ENCODE results near the gene NEURL4. TPM values are rescaled to one million over a fixed set of nuclear protein-coding genes. Genes with fewer than 3 reads are reported as not detected.
A peak's percentile ranks its signal among the peaks of the same experiment; 100 is the strongest.
"Not testable (repeated sequence)": the region's sequence is repeated elsewhere in the genome, so short reads cannot be mapped to it uniquely, and the experiment has no call there.

NEURL4 gene
- polyA plus RNA-seq (2013, experiment 1 of 4) = 43.8 TPM
- 44.7 TPM for polyA plus RNA-seq (2013, experiment 2 of 4)
- polyA plus RNA-seq (2013, experiment 3 of 4) = 35.7 TPM
- polyA plus RNA-seq (2013, experiment 4 of 4) = 37.0 TPM

GRCh38 chr17:7328840-7329373, at the start of gene NEURL4:
TSS of gene NEURL4 (minus strand) at chr17:7329335. CDS start at chr17:7329312, 23 bp downstream.
- H3K27ac ChIP-seq (ENCODE audit: insufficient read depth, low read depth, low read length, poor library complexity, severe bottlenecking) = peak within 1 kb of the TSS; percentile 93
- no peaks in the 10 kb centered on the region for H3K9me3 ChIP-seq (ENCODE audit: control insufficient read depth, low read length)
- H3K36me3 ChIP-seq (ENCODE audit: control insufficient read depth, insufficient read depth, low read length) = peaks cover 20% of the 10 kb centered on the region
- H3K27me3 ChIP-seq (ENCODE audit: control insufficient read depth, insufficient read depth, low read length, poor library complexity, severe bottlenecking) = no peaks in the 10 kb centered on the region
- peak within 1 kb of the TSS; percentile 87 for H3K4me3 ChIP-seq (ENCODE audit: insufficient read depth, low read depth, low read length)
- WGBS, 2 experiments = 0% methylated on average over 50 of the region's 50 CpGs
- H3K4me1 ChIP-seq (ENCODE audit: control insufficient read depth, insufficient read depth, low read length) = peaks cover 9% of the 10 kb centered on the region

GRCh38 chr17:7374353-7374752, 45.2 kb upstream of the NEURL4 start:
- WGBS, 2 experiments = 89 to 94% methylated on average over 2 of the region's 2 CpGs
- Histone ChIP-seq H3K4me1 (ENCODE audit: control insufficient read depth, insufficient read depth, low read length) (no peaks in the 10 kb centered on the region), H3K27me3 (ENCODE audit: control insufficient read depth, insufficient read depth, low read length, poor library complexity, severe bottlenecking) (peaks cover 2% of the 10 kb centered on the region), H3K27ac (ENCODE audit: insufficient read depth, low read depth, low read length, poor library complexity, severe bottlenecking) (no peak overlapping the region), H3K9me3 (ENCODE audit: control insufficient read depth, low read length) (no peaks in the 10 kb centered on the region), H3K4me3 (ENCODE audit: insufficient read depth, low read depth, low read length) (no peak overlapping the region), H3K36me3 (ENCODE audit: control insufficient read depth, insufficient read depth, low read length) (no peaks in the 10 kb centered on the region)

GRCh38 chr17:7370853-7371252, 41.7 kb upstream of the NEURL4 start:
- H3K9me3 ChIP-seq (ENCODE audit: control insufficient read depth, low read length) = no peaks in the 10 kb centered on the region
- WGBS, 2 experiments = 86 to 97% methylated on average over 3 to 4 of the region's 4 CpGs
- no peaks in the 10 kb centered on the region for H3K4me1 ChIP-seq (ENCODE audit: control insufficient read depth, insufficient read depth, low read length)
- H3K27ac ChIP-seq (ENCODE audit: insufficient read depth, low read depth, low read length, poor library complexity, severe bottlenecking) = no peak overlapping the region
- no peaks in the 10 kb centered on the region for H3K36me3 ChIP-seq (ENCODE audit: control insufficient read depth, insufficient read depth, low read length)
- H3K27me3 ChIP-seq (ENCODE audit: control insufficient read depth, insufficient read depth, low read length, poor library complexity, severe bottlenecking) = no peaks in the 10 kb centered on the region
- no peak overlapping the region for H3K4me3 ChIP-seq (ENCODE audit: insufficient read depth, low read depth, low read length)

GRCh38 chr17:7369825-7370224, 40.7 kb upstream of the NEURL4 start:
- 86 to 90% methylated on average over 5 of the region's 5 CpGs for WGBS, 2 experiments
- Histone ChIP-seq H3K27me3 (ENCODE audit: control insufficient read depth, insufficient read depth, low read length, poor library complexity, severe bottlenecking) (no peaks in the 10 kb centered on the region), H3K9me3 (ENCODE audit: control insufficient read depth, low read length) (no peaks in the 10 kb centered on the region), H3K4me1 (ENCODE audit: control insufficient read depth, insufficient read depth, low read length) (no peaks in the 10 kb centered on the region), H3K4me3 (ENCODE audit: insufficient read depth, low read depth, low read length) (no peak overlapping the region), H3K27ac (ENCODE audit: insufficient read depth, low read depth, low read length, poor library complexity, severe bottlenecking) (no peak overlapping the region), H3K36me3 (ENCODE audit: control insufficient read depth, insufficient read depth, low read length) (no peaks in the 10 kb centered on the region)

GRCh38 chr17:7368599-7368994, 39.5 kb upstream of the NEURL4 start:
- H3K4me3 ChIP-seq (ENCODE audit: insufficient read depth, low read depth, low read length); H3K27me3 ChIP-seq (ENCODE audit: control insufficient read depth, insufficient read depth, low read length, poor library complexity, severe bottlenecking); H3K9me3 ChIP-seq (ENCODE audit: control insufficient read depth, low read length); H3K36me3 ChIP-seq (ENCODE audit: control insufficient read depth, insufficient read depth, low read length); H3K27ac ChIP-seq (ENCODE audit: insufficient read depth, low read depth, low read length, poor library complexity, severe bottlenecking); H3K4me1 ChIP-seq (ENCODE audit: control insufficient read depth, insufficient read depth, low read length): not testable (repeated sequence)
- WGBS, 2 experiments = 86 to 91% methylated on average over 5 of the region's 5 CpGs

- WGBS, 2 experiments = 83 to 87% methylated on average over 10 to 13 of the region's 13 CpGs
- Histone ChIP-seq H3K4me3 (ENCODE audit: insufficient read depth, low read depth, low read length) (no peak overlapping the region), H3K27me3 (ENCODE audit: control insufficient read depth, insufficient read depth, low read length, poor library complexity, severe bottlenecking) (no peaks in the 10 kb centered on the region), H3K9me3 (ENCODE audit: control insufficient read depth, low read length) (no peaks in the 10 kb centered on the region), H3K27ac (ENCODE audit: insufficient read depth, low read depth, low read length, poor library complexity, severe bottlenecking) (no peak overlapping the region), H3K4me1 (ENCODE audit: control insufficient read depth, insufficient read depth, low read length) (no peaks in the 10 kb centered on the region), H3K36me3 (ENCODE audit: control insufficient read depth, insufficient read depth, low read length) (no peaks in the 10 kb centered on the region)
Measured at GRCh38 chr17:7367918-7368598, 38.9 kb upstream of the NEURL4 start.

- no peaks in the 10 kb centered on the region for H3K27me3 ChIP-seq (ENCODE audit: control insufficient read depth, insufficient read depth, low read length, poor library complexity, severe bottlenecking)
- no peak overlapping the region for H3K27ac ChIP-seq (ENCODE audit: insufficient read depth, low read depth, low read length, poor library complexity, severe bottlenecking)
- no peaks in the 10 kb centered on the region for H3K36me3 ChIP-seq (ENCODE audit: control insufficient read depth, insufficient read depth, low read length)
- no peak overlapping the region for H3K4me3 ChIP-seq (ENCODE audit: insufficient read depth, low read depth, low read length)
- H3K4me1 ChIP-seq (ENCODE audit: control insufficient read depth, insufficient read depth, low read length) = no peaks in the 10 kb centered on the region
- no peaks in the 10 kb centered on the region for H3K9me3 ChIP-seq (ENCODE audit: control insufficient read depth, low read length)
- 73 to 76% methylated on average over 8 of the region's 8 CpGs for WGBS, 2 experiments
Measured at GRCh38 chr17:7367083-7367482, 37.9 kb upstream of the NEURL4 start.

GRCh38 chr17:7365963-7366362, 36.8 kb upstream of the NEURL4 start:
- H3K27me3 ChIP-seq (ENCODE audit: control insufficient read depth, insufficient read depth, low read length, poor library complexity, severe bottlenecking); H3K27ac ChIP-seq (ENCODE audit: insufficient read depth, low read depth, low read length, poor library complexity, severe bottlenecking); H3K4me3 ChIP-seq (ENCODE audit: insufficient read depth, low read depth, low read length); H3K9me3 ChIP-seq (ENCODE audit: control insufficient read depth, low read length); H3K4me1 ChIP-seq (ENCODE audit: control insufficient read depth, insufficient read depth, low read length); H3K36me3 ChIP-seq (ENCODE audit: control insufficient read depth, insufficient read depth, low read length): not testable (repeated sequence)
- WGBS, 2 experiments = 93 to 100% methylated on average over 3 to 6 of the region's 7 CpGs

GRCh38 chr17:7363311-7363710, 34.2 kb upstream of the NEURL4 start:
- Histone ChIP-seq H3K4me1 (ENCODE audit: control insufficient read depth, insufficient read depth, low read length) (no peaks in the 10 kb centered on the region), H3K27ac (ENCODE audit: insufficient read depth, low read depth, low read length, poor library complexity, severe bottlenecking) (no peak overlapping the region), H3K4me3 (ENCODE audit: insufficient read depth, low read depth, low read length) (no peak overlapping the region), H3K9me3 (ENCODE audit: control insufficient read depth, low read length) (no peaks in the 10 kb centered on the region), H3K27me3 (ENCODE audit: control insufficient read depth, insufficient read depth, low read length, poor library complexity, severe bottlenecking) (no peaks in the 10 kb centered on the region), H3K36me3 (ENCODE audit: control insufficient read depth, insufficient read depth, low read length) (no peaks in the 10 kb centered on the region)
- WGBS, 2 experiments = 91 to 93% methylated on average over 6 of the region's 6 CpGs

- H3K4me3 ChIP-seq (ENCODE audit: insufficient read depth, low read depth, low read length) = no peak overlapping the region
- H3K36me3 ChIP-seq (ENCODE audit: control insufficient read depth, insufficient read depth, low read length) = no peaks in the 10 kb centered on the region
- H3K27me3 ChIP-seq (ENCODE audit: control insufficient read depth, insufficient read depth, low read length, poor library complexity, severe bottlenecking) = no peaks in the 10 kb centered on the region
- no peak overlapping the region for H3K27ac ChIP-seq (ENCODE audit: insufficient read depth, low read depth, low read length, poor library complexity, severe bottlenecking)
- no peaks in the 10 kb centered on the region for H3K9me3 ChIP-seq (ENCODE audit: control insufficient read depth, low read length)
- H3K4me1 ChIP-seq (ENCODE audit: control insufficient read depth, insufficient read depth, low read length) = no peaks in the 10 kb centered on the region
- WGBS, 2 experiments = 87 to 89% methylated on average over 3 of the region's 3 CpGs
Measured at GRCh38 chr17:7361906-7362305, 32.8 kb upstream of the NEURL4 start.
